Embryonic facial prominence (tissue), 1 donor: Measurements from ENCODE around the gene CHRNB2.

Experiments
- DNase-seq: peaks from one replicate; pipeline ENCODE4 v3.0.0-alpha.2; 2016; ENCODE audit errors: extremely low spot score

CHRNB2 gene

GRCh38 chr1:154553056-154554030 lies 14.2 kb upstream of the CHRNB2 start:
- DNase-seq: no peak

GRCh38 chr1:154556422-154556821 lies 11.2 kb upstream of the CHRNB2 start:
- DNase-seq: no peak

- no peak for DNase-seq
Measured at GRCh38 chr1:154557248-154557938, 10.2 kb upstream of the CHRNB2 start.

GRCh38 chr1:154557939-154558719 lies 9.4 kb upstream of the CHRNB2 start, which contains the start of gene UBE2Q1:
TSS of gene UBE2Q1 (minus strand) at chr1:154558662. CDS start at chr1:154558553, 109 bp downstream.
- DNase-seq: no peak

- peak; percentile 99 for DNase-seq
Measured at GRCh38 chr1:154558720-154559465, 8.7 kb upstream of the CHRNB2 start.

- DNase-seq: peak; percentile 76
Measured at GRCh38 chr1:154559466-154560044, 8.0 kb upstream of the CHRNB2 start.

- DNase-seq: no peak
Measured at GRCh38 chr1:154565876-154566275, 1.7 kb upstream of the CHRNB2 start.

GRCh38 chr1:154568157-154568815 lies 708 bp downstream of the CHRNB2 start:
- no peak for DNase-seq

- no peak for DNase-seq
Measured at GRCh38 chr1:154571244-154571963, 3.8 kb downstream of the CHRNB2 start.

- no peak for DNase-seq
Measured at GRCh38 chr1:154571964-154572288, 4.3 kb downstream of the CHRNB2 start.

- no peak for DNase-seq
Measured at GRCh38 chr1:154572468-154573167, 5.0 kb downstream of the CHRNB2 start.

GRCh38 chr1:154573168-154573510 lies 5.6 kb downstream of the CHRNB2 start:
- DNase-seq: no peak

GRCh38 chr1:154574716-154575115 lies 7.1 kb downstream of the CHRNB2 start:
- DNase-seq: no peak

GRCh38 chr1:154575147-154575927 lies 7.8 kb downstream of the CHRNB2 start:
- DNase-seq: no peak

GRCh38 chr1:154575951-154576566 lies 8.5 kb downstream of the CHRNB2 start:
- no peak for DNase-seq

GRCh38 chr1:154577346-154578057 lies 9.9 kb downstream of the CHRNB2 start:
- no peak for DNase-seq

GRCh38 chr1:154578058-154578418 lies 10.5 kb downstream of the CHRNB2 start:
- no peak for DNase-seq
